OCI-LY1 (cell line): ENCODE results near the gene PAFAH1B1.

Experiments used
- H2AFZ ChIP-seq: fragments of 200-600 bp; sonication (generic), shearing (Covaris generic); 2 replicates; pipeline ENCODE4 v1.6.0; 2014; ENCODE audit warnings: antibody characterized with exemption, mild to moderate bottlenecking, low read length
- H3F3A ChIP-seq: fragments of 200-600 bp; sonication (generic), shearing (Covaris generic); 2 replicates; pipeline ENCODE4 v1.6.0; 2014; ENCODE audit warnings: mild to moderate bottlenecking, antibody characterized with exemption, low read length, moderate library complexity; ENCODE audit not compliant: insufficient read depth
- H3K27ac ChIP-seq: fragments of 200-600 bp; sonication (generic); 2 replicates; pipeline ENCODE4 v1.5.1; 2014; ENCODE audit warnings: low read length, mixed run types, mild to moderate bottlenecking, low read depth; ENCODE audit not compliant: poor library complexity, severe bottlenecking
- H3K27me3 ChIP-seq: fragments of 200-600 bp; sonication (generic); 2 replicates; pipeline ENCODE4 v1.6.0; 2014; ENCODE audit warnings: antibody characterized with exemption, mild to moderate bottlenecking, low read length, moderate library complexity; ENCODE audit not compliant: insufficient read depth
- H3K36me3 ChIP-seq: fragments of 200-600 bp; sonication (generic); 2 replicates; pipeline ENCODE4 v1.6.1; 2014; ENCODE audit warnings: mild to moderate bottlenecking, antibody characterized with exemption, low read length, moderate library complexity, mixed read lengths; ENCODE audit not compliant: insufficient read depth
- H3K4me1 ChIP-seq: fragments of 200-600 bp; sonication (generic); 2 replicates; pipeline ENCODE4 v1.5.1; 2014; ENCODE audit warnings: mild to moderate bottlenecking, low read length, moderate library complexity; ENCODE audit not compliant: insufficient read depth, severe bottlenecking
- H3K4me2 ChIP-seq: fragments of 200-600 bp; sonication (generic), shearing (Covaris generic); 2 replicates; pipeline ENCODE4 v1.6.1; 2014; ENCODE audit warnings: low read length
- H3K4me3 ChIP-seq: fragments of 200-600 bp; sonication (generic); 2 replicates; pipeline ENCODE4 v1.5.1; 2014; ENCODE audit warnings: low read length, low read depth, mild to moderate bottlenecking, mixed read lengths; ENCODE audit not compliant: poor library complexity, severe bottlenecking
- H3K79me2 ChIP-seq: fragments of 200-600 bp; shearing (Covaris generic); 2 replicates; pipeline ENCODE4 v1.6.1; 2016; ENCODE audit warnings: mixed run types, low read length, mixed read lengths; ENCODE audit not compliant: insufficient read depth
- H3K9ac ChIP-seq: fragments of 200-600 bp; sonication (generic), shearing (Covaris generic); 2 replicates; pipeline ENCODE4 v1.6.1; 2014; ENCODE audit warnings: mild to moderate bottlenecking, low read length, mixed read lengths
- H3K9me2 ChIP-seq: fragments of 200-600 bp; sonication (generic), shearing (Covaris generic); 2 replicates; pipeline ENCODE4 v1.6.1; 2014; ENCODE audit warnings: low read depth, mild to moderate bottlenecking, low read length, mixed read lengths
- H3K9me3 ChIP-seq: fragments of 200-600 bp; shearing (Covaris generic); 2 replicates; pipeline ENCODE4 v1.6.1; 2014; ENCODE audit warnings: low read length, mixed read lengths
- H4K20me1 ChIP-seq: fragments of 200-600 bp; sonication (generic), shearing (Covaris generic); 2 replicates; pipeline ENCODE4 v1.6.0; 2016; ENCODE audit warnings: mild to moderate bottlenecking, low read length; ENCODE audit not compliant: insufficient read depth
- EZH2 ChIP-seq: fragments of 200-600 bp; sonication (generic), shearing (Covaris generic); IDR thresholded peaks from 2 replicates; pipeline ENCODE4 v1.8.0; 2017; ENCODE audit warnings: borderline replicate concordance, mixed run types, mild to moderate bottlenecking, antibody characterized with exemption, low read length, moderate library complexity, mixed read lengths
- TF ChIP-seq, protein P1 (sequence below): fragments of 200-600 bp; sonication (generic), shearing (Covaris generic); IDR thresholded peaks from 2 replicates; pipeline ENCODE4 v1.5.1; 2017; ENCODE audit warnings: mild to moderate bottlenecking, antibody characterized with exemption, low read length, moderate library complexity, mixed read lengths

The PAFAH1B1 gene

DNA sequence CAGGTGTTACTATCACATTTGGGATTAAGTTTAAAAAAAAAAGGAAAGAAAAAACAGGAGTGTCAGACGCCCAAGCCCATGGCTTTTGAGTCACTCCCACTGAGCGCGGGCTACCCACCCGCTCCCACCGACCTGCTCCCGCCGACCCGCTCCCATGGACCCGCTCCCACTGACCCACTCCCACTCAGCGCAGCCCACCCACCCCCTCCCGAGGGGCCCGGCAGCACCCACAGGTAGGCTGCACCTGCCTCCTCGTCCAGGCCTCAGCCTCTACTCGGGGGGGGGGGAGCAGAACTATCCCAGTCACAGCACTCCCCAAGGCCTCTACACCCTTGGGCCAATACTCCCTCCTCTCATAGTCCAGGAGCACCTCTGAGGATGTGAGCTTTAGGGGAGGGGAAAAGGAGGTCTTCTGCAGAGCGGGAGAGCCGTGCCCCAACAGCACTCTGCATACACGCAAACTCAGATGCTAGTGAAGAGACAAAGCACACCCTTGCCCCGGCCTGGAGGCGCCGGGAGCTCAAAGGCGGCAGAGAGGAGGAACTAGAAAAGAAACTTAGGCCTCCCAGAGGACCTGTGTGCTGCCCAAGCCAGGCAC lies 115.2 kb downstream of the PAFAH1B1 start:
- H3F3A ChIP-seq: no peaks in the 10 kb centered on the region
- H4K20me1 ChIP-seq: no peaks in the 10 kb centered on the region
- peaks cover 17% of the 10 kb centered on the region; the same call in 1 of the 2 replicates for H3K36me3 ChIP-seq
- H3K9me2 ChIP-seq: no peaks in the 10 kb centered on the region
- peak overlapping the region; percentile 99 for H3K4me3 ChIP-seq
- no peaks in the 10 kb centered on the region for H3K9me3 ChIP-seq
- no peaks in the 10 kb centered on the region for H3K27me3 ChIP-seq
- peaks cover 60% of the 10 kb centered on the region for H3K79me2 ChIP-seq
- H3K4me2 ChIP-seq: peak overlapping the region; percentile 88
- peak overlapping the region; percentile 93; the same call in 1 of the 2 replicates for H3K9ac ChIP-seq
- peaks cover 42% of the 10 kb centered on the region for H3K4me1 ChIP-seq
- no peak for TF ChIP-seq EZH2
- TF ChIP-seq, protein P1, sequence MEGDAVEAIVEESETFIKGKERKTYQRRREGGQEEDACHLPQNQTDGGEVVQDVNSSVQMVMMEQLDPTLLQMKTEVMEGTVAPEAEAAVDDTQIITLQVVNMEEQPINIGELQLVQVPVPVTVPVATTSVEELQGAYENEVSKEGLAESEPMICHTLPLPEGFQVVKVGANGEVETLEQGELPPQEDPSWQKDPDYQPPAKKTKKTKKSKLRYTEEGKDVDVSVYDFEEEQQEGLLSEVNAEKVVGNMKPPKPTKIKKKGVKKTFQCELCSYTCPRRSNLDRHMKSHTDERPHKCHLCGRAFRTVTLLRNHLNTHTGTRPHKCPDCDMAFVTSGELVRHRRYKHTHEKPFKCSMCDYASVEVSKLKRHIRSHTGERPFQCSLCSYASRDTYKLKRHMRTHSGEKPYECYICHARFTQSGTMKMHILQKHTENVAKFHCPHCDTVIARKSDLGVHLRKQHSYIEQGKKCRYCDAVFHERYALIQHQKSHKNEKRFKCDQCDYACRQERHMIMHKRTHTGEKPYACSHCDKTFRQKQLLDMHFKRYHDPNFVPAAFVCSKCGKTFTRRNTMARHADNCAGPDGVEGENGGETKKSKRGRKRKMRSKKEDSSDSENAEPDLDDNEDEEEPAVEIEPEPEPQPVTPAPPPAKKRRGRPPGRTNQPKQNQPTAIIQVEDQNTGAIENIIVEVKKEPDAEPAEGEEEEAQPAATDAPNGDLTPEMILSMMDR: no peak
- no peak overlapping the region for H2AFZ ChIP-seq
- peak overlapping the region; percentile 70 for H3K27ac ChIP-seq

DNA sequence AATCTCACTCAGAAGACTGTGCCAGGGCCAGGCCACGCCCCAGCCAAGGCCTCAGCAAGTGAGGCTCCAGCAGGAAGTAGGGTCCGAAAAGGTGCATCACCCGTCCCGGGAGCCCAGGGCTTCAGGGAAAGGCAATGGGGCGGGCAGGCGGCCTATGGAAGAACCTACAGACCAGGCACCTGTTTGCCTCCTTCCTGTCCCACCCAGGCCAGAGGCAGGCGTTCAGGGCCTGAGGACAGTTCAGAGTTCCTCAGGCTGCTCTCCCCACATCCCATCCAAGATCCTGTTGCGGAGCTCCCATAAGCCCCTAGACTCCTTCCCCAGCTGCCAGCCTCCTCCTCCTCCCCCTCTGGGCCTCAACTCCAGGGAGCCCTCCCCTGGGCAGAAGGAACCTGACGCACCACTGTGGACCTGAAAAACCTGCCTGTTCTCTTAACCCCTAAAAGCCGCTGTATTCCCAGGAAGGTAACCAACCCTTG lies 115.8 kb downstream of the PAFAH1B1 start:
- Histone ChIP-seq H2AFZ (no peak overlapping the region), H3K27me3 (no peaks in the 10 kb centered on the region), H3K4me2 (peak overlapping the region; percentile 88), H3K9ac (peak overlapping the region; percentile 93), H3K9me3 (no peaks in the 10 kb centered on the region), H3F3A (no peaks in the 10 kb centered on the region), H3K79me2 (peaks cover 60% of the 10 kb centered on the region), H3K27ac (peak overlapping the region; percentile 70), H3K36me3 (peaks cover 12% of the 10 kb centered on the region; the same call in 1 of the 2 replicates), H3K9me2 (no peaks in the 10 kb centered on the region), H4K20me1 (no peaks in the 10 kb centered on the region), H3K4me1 (peaks cover 42% of the 10 kb centered on the region), H3K4me3 (peak overlapping the region; percentile 99)
- TF ChIP-seq EZH2: no peak

DNA sequence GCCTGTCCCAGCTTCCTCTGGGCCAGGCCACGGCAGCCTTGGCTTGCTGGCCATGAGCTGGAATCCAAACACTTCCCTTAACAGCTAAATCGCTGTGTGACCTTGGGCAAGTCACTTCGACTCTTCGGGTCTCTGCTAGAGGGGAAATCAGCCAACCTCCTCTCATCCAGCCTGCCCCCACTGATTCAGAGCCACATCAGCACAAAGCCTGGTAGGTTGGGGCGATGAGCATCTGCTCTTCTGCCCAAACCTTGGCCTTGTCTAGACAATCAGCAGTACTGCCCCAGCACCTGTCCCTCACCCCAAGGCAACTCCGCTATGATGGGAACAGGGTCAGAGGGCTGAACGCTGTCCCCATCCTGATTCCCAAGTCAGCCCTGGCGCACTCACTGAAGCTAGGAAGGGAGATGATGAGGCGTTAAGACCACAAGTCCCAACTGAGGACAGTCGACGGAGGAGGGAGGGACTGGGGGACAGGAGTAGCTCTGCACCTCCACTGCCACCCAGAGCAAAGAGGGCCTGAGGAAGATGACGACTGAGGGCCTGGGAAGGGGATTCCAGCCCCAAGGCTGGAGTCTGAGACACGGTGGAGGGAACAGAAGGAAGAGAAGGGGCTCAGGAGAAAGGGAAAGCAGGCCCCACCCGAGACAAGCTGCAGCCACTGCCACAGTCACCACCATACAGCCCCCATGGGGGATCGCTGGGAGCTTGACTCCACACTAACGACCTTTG lies 116.8 kb downstream of the PAFAH1B1 start:
- Histone ChIP-seq H3K9me3 (no peaks in the 10 kb centered on the region), H3F3A (no peaks in the 10 kb centered on the region), H3K27me3 (no peaks in the 10 kb centered on the region), H3K4me3 (peak overlapping the region; percentile 99), H3K4me1 (peaks cover 42% of the 10 kb centered on the region), H3K9ac (peak overlapping the region; percentile 93), H3K36me3 (0 out of 2 replicates have a peak, but pooled peaks cover 5% of the 10 kb centered on the region), H3K9me2 (no peaks in the 10 kb centered on the region), H3K4me2 (peak overlapping the region; percentile 88), H4K20me1 (no peaks in the 10 kb centered on the region), H2AFZ (no peak overlapping the region), H3K79me2 (peaks cover 59% of the 10 kb centered on the region), H3K27ac (peak overlapping the region; percentile 70)
- TF ChIP-seq, protein P1: no peak
- TF ChIP-seq EZH2: no peak
